GM10266 (cell line): Measurements from ENCODE around the gene RPS3A.
A peak's percentile ranks its signal among the peaks of the same experiment; 100 is the strongest.
"Not testable (repeated sequence)": the region's sequence is repeated elsewhere in the genome, so short reads cannot be mapped to it uniquely, and the experiment has no call there.

Experiments
- DNase-seq: peaks from one replicate; pipeline ENCODE4 v3.0.0; 2012; ENCODE audit errors: extremely low spot score
- CTCF ChIP-seq: IDR thresholded peaks from 2 replicates; pipeline ENCODE4 v1.5.1; 2012; ENCODE audit warnings: mild to moderate bottlenecking, low read depth; ENCODE audit not compliant: control insufficient read depth, insufficient read depth; ENCODE audit errors: missing control alignments

RPS3A gene

GRCh38 chr4:151099229-151099975, at the start of gene RPS3A:
RPS3A (plus strand) TSS chr4:151099628; CDS start chr4:151099653, 25 bp downstream.
- peak; percentile 84 for DNase-seq
- peak; percentile 96 for TF ChIP-seq CTCF

DNA sequence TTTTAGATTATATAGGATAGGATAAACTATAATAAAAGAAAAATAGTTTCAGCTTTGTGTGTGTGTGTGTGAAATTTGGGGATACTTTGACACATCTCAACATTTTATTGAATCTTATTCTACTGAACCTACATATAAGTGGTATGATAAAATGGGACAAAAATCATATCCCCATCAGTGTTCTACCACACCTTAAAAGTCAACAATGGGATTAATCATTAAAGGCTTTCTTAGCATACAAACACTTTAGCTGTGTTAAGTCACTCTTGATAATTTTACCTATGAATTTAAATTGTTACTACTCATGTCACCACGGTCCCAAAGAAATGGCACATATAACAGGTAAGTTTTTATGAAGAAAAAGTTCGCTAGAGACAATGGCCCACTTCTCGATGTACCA, 46.6 kb upstream of the RPS3A start:
- no peak for DNase-seq
- TF ChIP-seq CTCF, result no peak

DNA sequence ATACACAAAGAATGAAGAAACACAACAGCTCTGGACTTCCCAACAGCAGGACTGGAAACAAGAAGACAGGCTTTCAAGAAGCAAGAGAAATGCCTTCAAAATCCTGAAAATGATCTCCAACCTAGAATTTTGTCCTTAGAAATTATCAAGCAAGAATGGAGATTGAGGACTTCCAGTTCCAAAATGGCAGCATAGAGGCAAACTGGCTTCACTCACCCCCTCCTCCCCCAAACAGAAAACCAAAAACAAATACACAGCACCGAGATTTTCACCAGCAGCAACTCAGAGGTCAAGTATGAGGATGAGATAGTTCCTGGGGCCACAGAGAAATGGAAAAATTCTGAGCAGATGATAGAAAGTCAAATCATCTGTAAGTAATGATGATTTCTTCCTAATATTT, 43.9 kb upstream of the RPS3A start:
- no peak for TF ChIP-seq CTCF
- DNase-seq, result no peak

GRCh38 chr4:151063143-151063542, 36.3 kb upstream of the RPS3A start:
- DNase-seq, result not testable (repeated sequence)

DNA sequence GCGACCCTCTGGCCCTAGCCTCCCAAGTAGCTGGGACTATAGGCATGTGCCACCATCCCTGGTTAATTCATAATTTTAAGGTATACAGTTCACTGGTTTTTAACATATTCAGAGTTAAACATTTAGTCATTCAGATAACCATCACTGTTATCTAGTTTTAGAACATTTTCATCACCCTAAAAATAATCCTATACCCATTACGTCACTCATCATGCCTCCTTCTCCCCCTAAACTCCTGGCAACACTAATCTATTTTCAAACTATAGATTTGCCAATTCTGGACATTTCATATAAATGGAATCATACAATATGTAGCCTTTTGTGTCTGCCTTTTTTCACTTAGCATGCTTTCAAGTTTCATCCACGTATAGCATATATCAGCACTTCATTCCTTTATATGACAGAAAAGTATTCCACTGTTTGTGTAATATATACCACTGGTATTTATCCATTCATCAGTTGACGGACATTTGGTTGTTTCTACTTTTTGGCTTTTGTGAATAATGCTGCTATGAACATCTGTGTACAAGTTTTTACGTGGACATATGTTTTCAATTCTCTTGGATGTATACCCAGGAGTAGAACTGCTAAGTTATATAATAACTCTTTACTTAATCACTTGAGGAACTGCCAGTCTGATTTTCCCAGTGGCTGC, 32.0 kb upstream of the RPS3A start:
- no peak for DNase-seq
- no peak for TF ChIP-seq CTCF

DNA sequence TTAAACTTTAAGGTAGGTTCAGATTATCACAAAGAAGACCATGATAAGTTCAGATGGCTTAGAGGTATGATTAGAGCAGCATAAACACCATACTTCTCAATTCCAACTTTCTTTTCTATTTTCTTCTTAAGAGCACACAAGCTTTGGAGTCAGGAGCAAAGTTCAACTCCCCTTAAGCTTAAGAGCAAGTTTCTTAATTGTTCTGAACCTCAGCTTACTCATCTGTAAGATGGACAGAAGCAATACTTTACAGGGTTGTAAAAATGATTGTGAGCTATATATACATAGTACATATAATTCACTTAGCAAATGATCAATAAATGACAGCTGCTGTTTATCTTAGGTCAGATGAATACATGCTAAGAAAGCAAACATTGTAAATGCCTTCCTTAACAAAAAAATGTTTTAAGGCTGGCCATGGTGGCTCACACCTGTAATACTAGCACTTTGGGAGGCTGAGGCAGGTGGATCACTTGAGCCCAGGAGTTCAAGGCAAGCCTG, 25.0 kb upstream of the RPS3A start:
- no peak for TF ChIP-seq CTCF
- no peak for DNase-seq

DNA sequence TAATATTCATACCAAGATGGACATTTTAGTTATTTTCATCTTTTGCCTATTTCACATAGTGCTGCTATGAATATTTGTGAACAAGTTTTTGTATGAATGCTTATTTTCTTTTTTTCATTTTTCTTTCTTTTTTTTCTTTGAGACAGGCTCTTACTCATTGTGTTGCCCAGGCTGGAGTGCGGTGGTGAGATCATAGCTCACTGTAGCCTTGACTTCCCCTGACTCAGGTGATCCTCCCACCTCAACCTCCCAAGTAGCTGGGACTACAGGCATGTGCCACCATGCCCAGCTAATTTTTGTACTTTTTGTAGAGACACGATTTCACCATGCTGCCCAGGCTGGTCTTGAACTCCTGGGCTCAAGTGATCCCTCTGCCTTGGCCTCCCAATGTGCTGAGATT, 21.4 kb upstream of the RPS3A start:
- not testable (repeated sequence) for DNase-seq

- no peak for TF ChIP-seq CTCF
- no peak for DNase-seq
These were observed 12.0 kb upstream of the RPS3A start for GRCh38 chr4:151087467-151087866.
